Measurements from ENCODE around the gene ADRA2B.

The ADRA2B gene

GRCh38 chr2:96088340-96089335 lies 27.7 kb downstream of the ADRA2B start:
- TF ChIP-seq FOXP2 (optimal IDR thresholded peaks at IDR 0.05; ENCODE audit: borderline replicate concordance, extremely low read depth, extremely low read length, insufficient read depth) (no peak), REST (IDR thresholded peaks at IDR 0.05; ENCODE audit: insufficient read depth in 1 of 2, low read depth in 2 of 2, low read length in 2 of 2) (no peak), TAF1 (IDR thresholded peaks at IDR 0.05; ENCODE audit: borderline replicate concordance, insufficient read depth, low read length) (no peak), SIN3A (IDR thresholded peaks at IDR 0.05; ENCODE audit: borderline replicate concordance, insufficient read depth, low read length) (no peak), POLR2AphosphoS5 (IDR thresholded peaks at IDR 0.05; ENCODE audit: low read depth, low read length) (no peak)

- TF ChIP-seq TAF1 (IDR thresholded peaks at IDR 0.05; ENCODE audit: borderline replicate concordance, insufficient read depth, low read length) (no peak), SIN3A (IDR thresholded peaks at IDR 0.05; ENCODE audit: borderline replicate concordance, insufficient read depth, low read length) (no peak), POLR2AphosphoS5 (IDR thresholded peaks at IDR 0.05; ENCODE audit: low read depth, low read length) (no peak), FOXP2 (optimal IDR thresholded peaks at IDR 0.05; ENCODE audit: borderline replicate concordance, extremely low read depth, extremely low read length, insufficient read depth) (no peak), REST (IDR thresholded peaks at IDR 0.05; ENCODE audit: insufficient read depth in 1 of 2, low read depth in 2 of 2, low read length in 2 of 2) (no peak)
These were observed 29.2 kb downstream of the ADRA2B start for GRCh38 chr2:96087130-96087529.

GRCh38 chr2:96085541-96086355 lies 30.6 kb downstream of the ADRA2B start:
- TF ChIP-seq POLR2AphosphoS5 (IDR thresholded peaks at IDR 0.05; ENCODE audit: low read depth, low read length) (no peak), TAF1 (IDR thresholded peaks at IDR 0.05; ENCODE audit: borderline replicate concordance, insufficient read depth, low read length) (no peak), FOXP2 (optimal IDR thresholded peaks at IDR 0.05; ENCODE audit: borderline replicate concordance, extremely low read depth, extremely low read length, insufficient read depth) (no peak), SIN3A (IDR thresholded peaks at IDR 0.05; ENCODE audit: borderline replicate concordance, insufficient read depth, low read length) (no peak), REST (IDR thresholded peaks at IDR 0.05; ENCODE audit: insufficient read depth in 1 of 2, low read depth in 2 of 2, low read length in 2 of 2) (no peak)

GRCh38 chr2:96083989-96084857 lies 32.1 kb downstream of the ADRA2B start:
- no peak for TF ChIP-seq FOXP2 (optimal IDR thresholded peaks at IDR 0.05; ENCODE audit: borderline replicate concordance, extremely low read depth, extremely low read length, insufficient read depth)
- no peak for TF ChIP-seq TAF1 (IDR thresholded peaks at IDR 0.05; ENCODE audit: borderline replicate concordance, insufficient read depth, low read length)
- TF ChIP-seq POLR2AphosphoS5 (IDR thresholded peaks at IDR 0.05; ENCODE audit: low read depth, low read length), result no peak
- TF ChIP-seq SIN3A (IDR thresholded peaks at IDR 0.05; ENCODE audit: borderline replicate concordance, insufficient read depth, low read length), result no peak
- TF ChIP-seq REST (IDR thresholded peaks at IDR 0.05; ENCODE audit: insufficient read depth in 1 of 2, low read depth in 2 of 2, low read length in 2 of 2), result no peak

Data from PFSK-1 (cell line).